Measurements from ENCODE around the gene TSC22D1.

The TSC22D1 gene

GRCh38 chr13:44448373-44448772 lies 127.8 kb downstream of the TSC22D1 start:
- H3K4me2 ChIP-seq (ENCODE audit: insufficient read depth, low read length, poor library complexity, severe bottlenecking) = no peak overlapping the region
- H4K8ac ChIP-seq (ENCODE audit: low read depth, low read length) = no peak overlapping the region
- no peak overlapping the region for H2BK15ac ChIP-seq (ENCODE audit: low read length)
- no peak for DNase-seq (ENCODE audit: low spot score)
- no peak overlapping the region for H3K23ac ChIP-seq (ENCODE audit: low read depth, low read length, poor library complexity)
- H2AFZ ChIP-seq (ENCODE audit: low read length) = no peak overlapping the region
- no peak overlapping the region for H2BK5ac ChIP-seq (ENCODE audit: low read length)
- no peak overlapping the region for H3K27ac ChIP-seq (replicated peaks; ENCODE audit: low read length)
- peaks cover 0 to 10% of the 10 kb centered on the region in 2 donors for H3K9me3 ChIP-seq (replicated peaks in 1 of 2; ENCODE audit: control insufficient read depth in 2 of 2, insufficient read depth in 1 of 2, low read depth in 1 of 2, low read length in 2 of 2)
- no peak overlapping the region for H3K4me3 ChIP-seq (ENCODE audit: low read length in 2 of 2)
- no peak overlapping the region for H2AK5ac ChIP-seq (ENCODE audit: low read depth, low read length)
- H3K27me3 ChIP-seq (ENCODE audit: control insufficient read depth in 3 of 3, insufficient read depth in 3 of 3, low read depth in 1 of 3, low read length in 3 of 3) = no peaks in the 10 kb centered on the region
- peaks cover 1% of the 10 kb centered on the region for H3K79me1 ChIP-seq (ENCODE audit: low read depth, low read length)
- H3K36me3 ChIP-seq (replicated peaks in 1 of 2; ENCODE audit: control insufficient read depth in 2 of 2, insufficient read depth in 2 of 2, low read length in 2 of 2) = no peaks in the 10 kb centered on the region
- no peak overlapping the region for H4K91ac ChIP-seq (ENCODE audit: low read depth, low read length, poor library complexity)
- no CpG with 5 or more reads among the region's 2 CpGs for WGBS, 2 donors (ENCODE audit: extremely low coverage in 2 of 2, insufficient read length in 2 of 2, insufficient replicate concordance in 1 of 2)
- H3K14ac ChIP-seq (ENCODE audit: low read length) = no peak overlapping the region
- peaks cover 0 to 2% of the 10 kb centered on the region in 2 donors for H3K4me1 ChIP-seq (ENCODE audit: control insufficient read depth in 2 of 2, insufficient read depth in 1 of 2, low read depth in 1 of 2, low read length in 2 of 2)
- H3K4ac ChIP-seq (ENCODE audit: low read length) = no peak overlapping the region
- H2BK12ac ChIP-seq (ENCODE audit: low read length) = no peak overlapping the region
- no peak overlapping the region for H2BK120ac ChIP-seq (ENCODE audit: low read depth, low read length)
- no peak overlapping the region for H3K9ac ChIP-seq (ENCODE audit: low read depth, low read length, poor library complexity)
- H3K18ac ChIP-seq (ENCODE audit: low read length) = no peak overlapping the region

- no peak overlapping the region for H2AFZ ChIP-seq (ENCODE audit: low read length)
- H3K4me1 ChIP-seq (ENCODE audit: control insufficient read depth in 2 of 2, insufficient read depth in 1 of 2, low read depth in 1 of 2, low read length in 2 of 2) = peaks cover 0 to 2% of the 10 kb centered on the region in 2 donors
- H3K4me3 ChIP-seq (ENCODE audit: low read length in 2 of 2) = no peak overlapping the region
- no peak overlapping the region for H2BK5ac ChIP-seq (ENCODE audit: low read length)
- no CpG with 5 or more reads among the region's 2 CpGs for WGBS, 2 donors (ENCODE audit: extremely low coverage in 2 of 2, insufficient read length in 2 of 2, insufficient replicate concordance in 1 of 2)
- DNase-seq (ENCODE audit: low spot score) = no peak
- no peak overlapping the region for H4K91ac ChIP-seq (ENCODE audit: low read depth, low read length, poor library complexity)
- H3K18ac ChIP-seq (ENCODE audit: low read length) = no peak overlapping the region
- H3K27ac ChIP-seq (replicated peaks; ENCODE audit: low read length) = no peak overlapping the region
- H4K8ac ChIP-seq (ENCODE audit: low read depth, low read length) = no peak overlapping the region
- H3K4ac ChIP-seq (ENCODE audit: low read length) = no peak overlapping the region
- no peak overlapping the region for H3K4me2 ChIP-seq (ENCODE audit: insufficient read depth, low read length, poor library complexity, severe bottlenecking)
- H3K79me1 ChIP-seq (ENCODE audit: low read depth, low read length) = peaks cover 1% of the 10 kb centered on the region
- peaks cover 0 to 10% of the 10 kb centered on the region in 2 donors for H3K9me3 ChIP-seq (replicated peaks in 1 of 2; ENCODE audit: control insufficient read depth in 2 of 2, insufficient read depth in 1 of 2, low read depth in 1 of 2, low read length in 2 of 2)
- H3K14ac ChIP-seq (ENCODE audit: low read length) = no peak overlapping the region
- H3K27me3 ChIP-seq (ENCODE audit: control insufficient read depth in 3 of 3, insufficient read depth in 3 of 3, low read depth in 1 of 3, low read length in 3 of 3) = no peaks in the 10 kb centered on the region
- H3K23ac ChIP-seq (ENCODE audit: low read depth, low read length, poor library complexity) = no peak overlapping the region
- no peak overlapping the region for H2BK15ac ChIP-seq (ENCODE audit: low read length)
- no peak overlapping the region for H3K9ac ChIP-seq (ENCODE audit: low read depth, low read length, poor library complexity)
- no peak overlapping the region for H2BK12ac ChIP-seq (ENCODE audit: low read length)
- no peak overlapping the region for H2AK5ac ChIP-seq (ENCODE audit: low read depth, low read length)
- no peaks in the 10 kb centered on the region for H3K36me3 ChIP-seq (replicated peaks in 1 of 2; ENCODE audit: control insufficient read depth in 2 of 2, insufficient read depth in 2 of 2, low read length in 2 of 2)
- no peak overlapping the region for H2BK120ac ChIP-seq (ENCODE audit: low read depth, low read length)
Measured at GRCh38 chr13:44447783-44448321, 128.3 kb downstream of the TSC22D1 start.

- Histone ChIP-seq H3K9ac (ENCODE audit: low read depth, low read length, poor library complexity) (no peak overlapping the region), H3K27ac (replicated peaks; ENCODE audit: low read length) (no peak overlapping the region)
Measured at GRCh38 chr13:44440046-44440608, 136.0 kb downstream of the TSC22D1 start.

GRCh38 chr13:44439452-44440024 lies 136.6 kb downstream of the TSC22D1 start:
- Histone ChIP-seq H3K27ac (replicated peaks; ENCODE audit: low read length) (no peak overlapping the region), H3K23ac (ENCODE audit: low read depth, low read length, poor library complexity) (no peak overlapping the region), H2BK12ac (ENCODE audit: low read length) (no peak overlapping the region), H2AFZ (ENCODE audit: low read length) (no peak overlapping the region), H2BK15ac (ENCODE audit: low read length) (no peak overlapping the region), H2BK5ac (ENCODE audit: low read length) (no peak overlapping the region), H3K18ac (ENCODE audit: low read length) (no peak overlapping the region), H3K4me2 (ENCODE audit: insufficient read depth, low read length, poor library complexity, severe bottlenecking) (no peak overlapping the region), H3K4ac (ENCODE audit: low read length) (no peak overlapping the region), H3K9ac (ENCODE audit: low read depth, low read length, poor library complexity) (no peak overlapping the region), H4K8ac (ENCODE audit: low read depth, low read length) (no peak overlapping the region), H3K4me1 (ENCODE audit: control insufficient read depth in 2 of 2, insufficient read depth in 1 of 2, low read depth in 1 of 2, low read length in 2 of 2) (peaks cover under 1 to 5% of the 10 kb centered on the region in 2 donors), H2BK120ac (ENCODE audit: low read depth, low read length) (no peak overlapping the region), H3K27me3 (ENCODE audit: control insufficient read depth in 3 of 3, insufficient read depth in 3 of 3, low read depth in 1 of 3, low read length in 3 of 3) (no peaks in the 10 kb centered on the region), H3K9me3 (replicated peaks in 1 of 2; ENCODE audit: control insufficient read depth in 2 of 2, insufficient read depth in 1 of 2, low read depth in 1 of 2, low read length in 2 of 2) (no peaks in the 10 kb centered on the region), H2AK5ac (ENCODE audit: low read depth, low read length) (no peak overlapping the region), H3K79me1 (ENCODE audit: low read depth, low read length) (peaks cover under 1% of the 10 kb centered on the region), H3K4me3 (ENCODE audit: low read length in 2 of 2) (no peak overlapping the region), H4K91ac (ENCODE audit: low read depth, low read length, poor library complexity) (no peak overlapping the region), H3K36me3 (replicated peaks in 1 of 2; ENCODE audit: control insufficient read depth in 2 of 2, insufficient read depth in 2 of 2, low read length in 2 of 2) (peaks cover 1 to 11% of the 10 kb centered on the region in 2 donors), H3K14ac (ENCODE audit: low read length) (no peak overlapping the region)
- DNase-seq (ENCODE audit: low spot score) = no peak
- WGBS, 2 donors (ENCODE audit: extremely low coverage in 2 of 2, insufficient read length in 2 of 2, insufficient replicate concordance in 1 of 2) = no CpG with 5 or more reads among the region's 4 CpGs

More at GRCh38 chr13:44440046-44440608, 136.0 kb downstream of the TSC22D1 start:
- H3K27me3 ChIP-seq (ENCODE audit: control insufficient read depth in 3 of 3, insufficient read depth in 3 of 3, low read depth in 1 of 3, low read length in 3 of 3) = no peaks in the 10 kb centered on the region
- no peak overlapping the region for H2BK5ac ChIP-seq (ENCODE audit: low read length)
- no peak overlapping the region for H3K23ac ChIP-seq (ENCODE audit: low read depth, low read length, poor library complexity)
- no peak overlapping the region for H2BK12ac ChIP-seq (ENCODE audit: low read length)
- peaks cover 0 to 2% of the 10 kb centered on the region in 2 donors for H3K4me1 ChIP-seq (ENCODE audit: control insufficient read depth in 2 of 2, insufficient read depth in 1 of 2, low read depth in 1 of 2, low read length in 2 of 2)
- H3K4me2 ChIP-seq (ENCODE audit: insufficient read depth, low read length, poor library complexity, severe bottlenecking) = no peak overlapping the region
- no peak overlapping the region for H3K18ac ChIP-seq (ENCODE audit: low read length)
- H3K36me3 ChIP-seq (replicated peaks in 1 of 2; ENCODE audit: control insufficient read depth in 2 of 2, insufficient read depth in 2 of 2, low read length in 2 of 2) = peaks cover 0 to 6% of the 10 kb centered on the region in 2 donors
- peaks cover 0 to 3% of the 10 kb centered on the region in 2 donors for H3K9me3 ChIP-seq (replicated peaks in 1 of 2; ENCODE audit: control insufficient read depth in 2 of 2, insufficient read depth in 1 of 2, low read depth in 1 of 2, low read length in 2 of 2)
- H3K14ac ChIP-seq (ENCODE audit: low read length) = no peak overlapping the region
- H3K4me3 ChIP-seq (ENCODE audit: low read length in 2 of 2) = no peak overlapping the region
- no peak overlapping the region for H2BK120ac ChIP-seq (ENCODE audit: low read depth, low read length)
- H2BK15ac ChIP-seq (ENCODE audit: low read length) = no peak overlapping the region
- no peak overlapping the region for H2AK5ac ChIP-seq (ENCODE audit: low read depth, low read length)
- no peak overlapping the region for H3K4ac ChIP-seq (ENCODE audit: low read length)
- no peak overlapping the region for H2AFZ ChIP-seq (ENCODE audit: low read length)
- H4K8ac ChIP-seq (ENCODE audit: low read depth, low read length) = no peak overlapping the region
- H4K91ac ChIP-seq (ENCODE audit: low read depth, low read length, poor library complexity) = no peak overlapping the region
- WGBS, 2 donors (ENCODE audit: extremely low coverage in 2 of 2, insufficient read length in 2 of 2, insufficient replicate concordance in 1 of 2) = no CpG with 5 or more reads among the region's 10 CpGs
- no peaks in the 10 kb centered on the region for H3K79me1 ChIP-seq (ENCODE audit: low read depth, low read length)
- no peak for DNase-seq (ENCODE audit: low spot score)

All from neuronal stem cell (in vitro differentiated cells).